ENCODE data around the gene COL4A6.

DNA sequence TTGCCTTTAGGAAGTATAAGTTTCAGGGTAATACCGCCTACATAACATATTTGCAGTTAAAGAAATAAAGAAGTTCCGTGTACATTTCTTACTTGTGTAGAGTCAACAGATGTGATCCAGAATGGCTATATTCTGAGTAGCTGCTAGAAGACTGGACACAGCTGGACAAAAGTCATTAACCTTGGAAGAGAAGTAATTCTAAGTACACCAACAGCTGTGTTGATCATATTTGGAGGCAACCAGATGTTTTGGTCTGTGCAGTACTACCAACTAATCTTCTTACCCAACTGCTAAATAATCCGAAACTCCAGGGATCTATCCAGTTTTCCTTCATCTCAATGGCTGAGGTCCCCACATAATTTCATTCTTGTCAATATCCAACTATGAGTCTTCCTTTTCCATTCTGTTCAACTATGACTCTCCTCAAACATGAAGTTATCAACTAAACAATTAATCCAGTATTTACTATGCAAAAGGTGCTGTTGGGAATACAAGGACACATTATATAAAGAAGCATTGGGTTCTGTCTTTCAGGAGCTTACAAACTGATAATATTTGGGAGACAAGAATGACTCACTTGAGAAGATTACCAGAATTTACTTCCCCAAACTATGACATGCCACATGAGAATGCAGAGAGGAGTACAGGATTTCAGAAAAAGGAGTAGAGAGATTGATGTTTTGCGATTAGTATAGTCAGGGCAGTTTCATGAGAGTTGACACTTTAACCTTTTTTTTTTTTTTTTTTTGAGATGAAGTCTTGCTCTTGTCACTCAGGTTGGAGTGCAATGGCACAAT, 78.2 kb downstream of the COL4A6 start:
- TF ChIP-seq, protein P1, sequence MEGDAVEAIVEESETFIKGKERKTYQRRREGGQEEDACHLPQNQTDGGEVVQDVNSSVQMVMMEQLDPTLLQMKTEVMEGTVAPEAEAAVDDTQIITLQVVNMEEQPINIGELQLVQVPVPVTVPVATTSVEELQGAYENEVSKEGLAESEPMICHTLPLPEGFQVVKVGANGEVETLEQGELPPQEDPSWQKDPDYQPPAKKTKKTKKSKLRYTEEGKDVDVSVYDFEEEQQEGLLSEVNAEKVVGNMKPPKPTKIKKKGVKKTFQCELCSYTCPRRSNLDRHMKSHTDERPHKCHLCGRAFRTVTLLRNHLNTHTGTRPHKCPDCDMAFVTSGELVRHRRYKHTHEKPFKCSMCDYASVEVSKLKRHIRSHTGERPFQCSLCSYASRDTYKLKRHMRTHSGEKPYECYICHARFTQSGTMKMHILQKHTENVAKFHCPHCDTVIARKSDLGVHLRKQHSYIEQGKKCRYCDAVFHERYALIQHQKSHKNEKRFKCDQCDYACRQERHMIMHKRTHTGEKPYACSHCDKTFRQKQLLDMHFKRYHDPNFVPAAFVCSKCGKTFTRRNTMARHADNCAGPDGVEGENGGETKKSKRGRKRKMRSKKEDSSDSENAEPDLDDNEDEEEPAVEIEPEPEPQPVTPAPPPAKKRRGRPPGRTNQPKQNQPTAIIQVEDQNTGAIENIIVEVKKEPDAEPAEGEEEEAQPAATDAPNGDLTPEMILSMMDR (conservative IDR thresholded peaks at IDR 0.05; ENCODE audit: low read depth, low read length): no peak
- TF ChIP-seq MXI1 (IDR thresholded peaks at IDR 0.05; ENCODE audit: borderline replicate concordance, low read depth, low read length) (no peak), RCOR1 (IDR thresholded peaks at IDR 0.05; ENCODE audit: insufficient replicate concordance, low read length) (no peak), POLR2A (IDR thresholded peaks at IDR 0.05; ENCODE audit: low read depth, low read length) (no peak)
